Stimulated activated memory B cell treated with anti-CD40 and anti-IgM and Interleukin-4, amounts not matched to agents 10 μg/mL and 1 μg/mL and 100 μg/mL, for 72 hours (primary cell): Measurements from ENCODE around the gene TBL2.
A peak's percentile ranks its signal among the peaks of the same experiment; 100 is the strongest.
"Not testable (repeated sequence)": the region's sequence is repeated elsewhere in the genome, so short reads cannot be mapped to it uniquely, and the experiment has no call there.

Source experiments
- ATAC-seq: fragments of 150-1000 bp; cut with Tn5 transposase; 2 replicates; pipeline ENCODE4 v1.10.0; 2021
- H3K27ac Mint-ChIP-seq: one replicate; pipeline ENCODE4 v1.8.0; 2022; ENCODE audit warnings: mild to moderate bottlenecking, mixed read lengths
- H3K27me3 Mint-ChIP-seq: one replicate; pipeline ENCODE4 v1.8.0; 2022; ENCODE audit warnings: mixed read lengths
- H3K36me3 Mint-ChIP-seq: one replicate; pipeline ENCODE4 v1.8.0; 2022; ENCODE audit warnings: mixed read lengths
- H3K4me1 Mint-ChIP-seq: one replicate; pipeline ENCODE4 v1.8.0; 2022; ENCODE audit warnings: mixed read lengths
- H3K4me3 Mint-ChIP-seq: one replicate; pipeline ENCODE4 v1.8.0; 2022; ENCODE audit warnings: mild to moderate bottlenecking, moderate library complexity, mixed read lengths
- H3K9me3 Mint-ChIP-seq: one replicate; pipeline ENCODE4 v1.8.0; 2022; ENCODE audit warnings: mixed read lengths

Gene TBL2

GRCh38 chr7:73595358-73595757 is 17.0 kb upstream of the TBL2 start:
- Mint-ChIP-seq H3K9me3 (peaks cover 3% of the 10 kb centered on the region), H3K36me3 (no peaks in the 10 kb centered on the region), H3K4me1 (no peaks in the 10 kb centered on the region), H3K27me3 (peaks cover 62% of the 10 kb centered on the region), H3K4me3 (no peak overlapping the region), H3K27ac (no peak overlapping the region)
- no peak for ATAC-seq

GRCh38 chr7:73593207-73594045 is 15.0 kb upstream of the TBL2 start:
- H3K4me1 Mint-ChIP-seq: no peaks in the 10 kb centered on the region
- H3K27me3 Mint-ChIP-seq: peaks cover 42% of the 10 kb centered on the region
- ATAC-seq: no peak
- no peaks in the 10 kb centered on the region for H3K36me3 Mint-ChIP-seq
- no peak overlapping the region for H3K27ac Mint-ChIP-seq
- no peak overlapping the region for H3K4me3 Mint-ChIP-seq
- peaks cover 3% of the 10 kb centered on the region for H3K9me3 Mint-ChIP-seq

- no peaks in the 10 kb centered on the region for H3K27me3 Mint-ChIP-seq
- no peak overlapping the region for H3K27ac Mint-ChIP-seq
- no peak for ATAC-seq
- H3K4me1 Mint-ChIP-seq: peaks cover 7% of the 10 kb centered on the region
- no peak overlapping the region for H3K4me3 Mint-ChIP-seq
- no peaks in the 10 kb centered on the region for H3K36me3 Mint-ChIP-seq
- H3K9me3 Mint-ChIP-seq: no peaks in the 10 kb centered on the region
These were observed 8.5 kb upstream of the TBL2 start for GRCh38 chr7:73586911-73587310.

DNA sequence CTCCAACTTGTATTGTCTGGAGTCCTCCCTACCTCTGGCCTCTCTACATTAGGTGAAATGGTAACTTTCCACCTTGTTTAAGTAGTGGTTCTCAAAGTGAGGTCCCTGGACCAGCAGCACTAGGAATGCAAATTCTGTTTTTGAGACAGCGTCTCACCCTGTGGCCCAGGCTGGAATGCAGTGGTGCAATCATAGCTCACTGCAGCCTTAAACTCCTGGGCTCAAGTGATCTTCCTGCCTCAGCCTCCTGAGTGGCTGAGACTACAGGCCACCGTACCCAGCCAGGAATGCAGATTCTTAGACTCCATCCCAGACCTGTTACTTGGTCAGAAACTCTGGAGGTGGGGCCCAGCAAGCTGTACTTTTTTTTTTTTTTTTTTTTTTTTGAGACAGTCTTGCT is 6.8 kb upstream of the TBL2 start:
- Mint-ChIP-seq H3K9me3 (no peaks in the 10 kb centered on the region), H3K27me3 (no peaks in the 10 kb centered on the region), H3K27ac (no peak overlapping the region), H3K36me3 (no peaks in the 10 kb centered on the region), H3K4me1 (peaks cover 7% of the 10 kb centered on the region), H3K4me3 (no peak overlapping the region)
- ATAC-seq: no peak

DNA sequence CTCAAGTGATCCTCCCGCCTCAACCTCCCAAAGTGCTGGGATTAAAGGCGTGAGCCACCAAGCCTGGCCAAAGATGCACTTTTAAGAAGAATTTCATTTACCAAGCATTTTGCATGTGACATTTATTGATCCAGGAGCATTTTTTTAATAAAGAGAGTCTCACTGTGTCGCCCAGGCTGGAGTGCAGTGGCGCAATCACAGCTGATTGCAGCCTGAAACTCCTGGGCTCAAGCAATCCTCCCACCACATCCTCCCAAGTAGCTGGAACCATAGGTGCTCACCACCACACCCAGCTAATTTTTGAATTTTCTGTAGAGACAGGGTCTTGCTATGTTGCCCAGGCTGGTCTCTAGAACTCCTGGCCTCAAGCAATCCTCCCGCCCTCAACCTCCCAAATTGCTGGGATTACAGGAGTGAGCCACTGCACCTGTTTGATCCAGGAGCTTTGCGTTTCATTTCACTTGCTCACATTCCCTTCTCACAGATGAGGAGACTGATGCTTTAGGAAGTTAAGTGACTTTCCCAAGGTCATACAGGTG is 4.4 kb upstream of the TBL2 start:
- no peak overlapping the region for H3K4me3 Mint-ChIP-seq
- H3K4me1 Mint-ChIP-seq: peaks cover 14% of the 10 kb centered on the region
- no peak for ATAC-seq
- H3K36me3 Mint-ChIP-seq: no peaks in the 10 kb centered on the region
- no peaks in the 10 kb centered on the region for H3K9me3 Mint-ChIP-seq
- H3K27ac Mint-ChIP-seq: no peak overlapping the region
- H3K27me3 Mint-ChIP-seq: no peaks in the 10 kb centered on the region

DNA sequence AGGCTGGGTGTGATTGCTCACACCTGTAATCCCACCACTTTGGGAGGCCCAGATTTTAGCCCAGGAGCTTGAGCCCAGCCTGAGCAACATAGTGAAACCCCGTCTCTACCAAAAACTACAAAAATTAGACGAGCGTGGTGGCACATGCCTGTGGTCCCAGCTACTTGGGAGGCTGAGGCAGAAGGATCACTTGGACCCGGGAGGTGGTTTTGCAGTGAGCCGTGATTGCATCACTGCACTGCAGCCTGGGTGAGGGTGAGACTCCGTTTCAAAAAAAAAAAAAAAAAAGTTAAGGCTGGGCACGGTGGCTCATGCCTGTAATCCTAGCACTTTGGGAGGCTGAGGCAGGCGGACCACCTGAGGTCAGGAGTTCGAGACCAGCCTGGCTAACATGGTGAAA is 2.6 kb upstream of the TBL2 start:
- H3K36me3 Mint-ChIP-seq, H3K27me3 Mint-ChIP-seq, H3K9me3 Mint-ChIP-seq, H3K27ac Mint-ChIP-seq, ATAC-seq, H3K4me3 Mint-ChIP-seq: not testable (repeated sequence)
- H3K4me1 Mint-ChIP-seq: peaks cover 22% of the 10 kb centered on the region

GRCh38 chr7:73577627-73578341 is 595 bp downstream of the TBL2 start:
- Mint-ChIP-seq H3K27ac (peak overlapping the region; percentile 94), H3K4me3 (peak overlapping the region; percentile 93), H3K9me3 (no peaks in the 10 kb centered on the region), H3K36me3 (peaks cover 25% of the 10 kb centered on the region), H3K4me1 (peaks cover 22% of the 10 kb centered on the region), H3K27me3 (no peaks in the 10 kb centered on the region)
- ATAC-seq: peak; percentile 24

DNA sequence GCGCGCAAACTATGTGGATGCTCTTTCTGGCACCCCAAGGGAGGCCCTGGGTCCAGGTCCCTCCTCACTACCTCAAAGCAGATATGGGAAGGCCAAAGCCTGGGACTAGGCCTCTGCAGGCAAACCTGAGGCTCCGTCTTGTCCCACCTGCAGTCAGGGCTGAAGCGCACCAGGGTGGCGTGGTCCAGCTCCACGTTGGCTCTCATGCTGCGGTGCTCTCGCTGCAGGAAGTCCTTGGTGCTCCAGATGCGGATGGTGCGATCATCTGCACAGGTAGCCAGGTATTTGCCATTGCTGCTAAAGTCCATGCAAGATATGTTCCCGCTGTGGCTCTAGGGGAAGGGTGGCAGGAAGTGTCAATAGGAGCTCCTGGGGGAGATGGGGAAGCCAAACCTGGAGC is 4.6 kb downstream of the TBL2 start:
- H3K36me3 Mint-ChIP-seq: peaks cover 55% of the 10 kb centered on the region
- H3K27me3 Mint-ChIP-seq: no peaks in the 10 kb centered on the region
- no peaks in the 10 kb centered on the region for H3K9me3 Mint-ChIP-seq
- peaks cover 16% of the 10 kb centered on the region for H3K4me1 Mint-ChIP-seq
- no peak overlapping the region for H3K27ac Mint-ChIP-seq
- H3K4me3 Mint-ChIP-seq: no peak overlapping the region
- ATAC-seq: no peak

- no peaks in the 10 kb centered on the region for H3K27me3 Mint-ChIP-seq
- H3K4me1 Mint-ChIP-seq: peaks cover 14% of the 10 kb centered on the region
- no peak for ATAC-seq
- H3K9me3 Mint-ChIP-seq: no peaks in the 10 kb centered on the region
- H3K4me3 Mint-ChIP-seq: no peak overlapping the region
- H3K27ac Mint-ChIP-seq: no peak overlapping the region
- peaks cover 56% of the 10 kb centered on the region for H3K36me3 Mint-ChIP-seq
These were observed 5.1 kb downstream of the TBL2 start for GRCh38 chr7:73573276-73573675.

DNA sequence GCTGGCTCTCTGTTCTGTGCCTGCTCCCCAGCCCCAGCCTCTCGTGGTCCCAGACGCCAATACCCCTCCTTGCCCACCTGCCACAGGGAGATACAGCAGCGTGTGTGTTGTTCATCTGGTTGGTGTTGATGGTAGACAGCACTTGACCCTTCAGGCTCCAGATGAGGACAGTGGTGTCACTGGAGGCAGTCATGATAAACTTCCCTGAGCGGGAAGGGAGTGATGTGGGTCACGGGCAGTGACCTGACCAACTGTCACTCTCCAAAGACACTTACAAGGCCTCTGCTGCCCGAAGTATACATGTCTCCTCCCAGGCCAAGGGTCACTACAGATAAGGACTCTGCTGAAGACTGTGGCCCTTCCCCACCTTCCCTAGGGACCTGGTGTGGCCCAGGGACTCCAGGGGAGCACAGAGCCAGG is 5.6 kb downstream of the TBL2 start:
- no peaks in the 10 kb centered on the region for H3K9me3 Mint-ChIP-seq
- H3K4me3 Mint-ChIP-seq: no peak overlapping the region
- no peaks in the 10 kb centered on the region for H3K27me3 Mint-ChIP-seq
- ATAC-seq: no peak
- H3K4me1 Mint-ChIP-seq: peaks cover 11% of the 10 kb centered on the region
- peaks cover 56% of the 10 kb centered on the region for H3K36me3 Mint-ChIP-seq
- no peak overlapping the region for H3K27ac Mint-ChIP-seq

DNA sequence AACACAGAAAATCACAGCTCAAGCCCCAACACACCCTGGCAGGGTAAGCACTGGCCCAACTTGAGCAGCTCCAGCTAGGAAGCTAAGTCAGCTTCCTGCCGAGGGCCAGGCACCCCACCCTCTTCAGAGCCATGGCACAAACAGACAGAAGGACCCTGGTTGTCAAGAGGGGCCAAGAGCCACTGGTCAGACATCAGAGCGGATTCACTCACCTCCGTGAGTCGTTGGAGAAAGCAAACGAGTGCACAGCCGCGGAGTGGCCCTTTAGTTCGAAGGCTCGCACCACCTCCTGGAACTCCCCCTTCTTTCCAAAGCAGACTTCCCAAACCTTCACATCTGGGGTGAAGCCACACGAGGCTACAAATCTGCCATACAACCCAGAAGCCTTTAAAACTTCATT is 7.4 kb downstream of the TBL2 start:
- no peaks in the 10 kb centered on the region for H3K27me3 Mint-ChIP-seq
- H3K4me3 Mint-ChIP-seq: no peak overlapping the region
- H3K27ac Mint-ChIP-seq: no peak overlapping the region
- H3K4me1 Mint-ChIP-seq: peaks cover 9% of the 10 kb centered on the region
- H3K36me3 Mint-ChIP-seq: peaks cover 56% of the 10 kb centered on the region
- no peak for ATAC-seq
- H3K9me3 Mint-ChIP-seq: no peaks in the 10 kb centered on the region

DNA sequence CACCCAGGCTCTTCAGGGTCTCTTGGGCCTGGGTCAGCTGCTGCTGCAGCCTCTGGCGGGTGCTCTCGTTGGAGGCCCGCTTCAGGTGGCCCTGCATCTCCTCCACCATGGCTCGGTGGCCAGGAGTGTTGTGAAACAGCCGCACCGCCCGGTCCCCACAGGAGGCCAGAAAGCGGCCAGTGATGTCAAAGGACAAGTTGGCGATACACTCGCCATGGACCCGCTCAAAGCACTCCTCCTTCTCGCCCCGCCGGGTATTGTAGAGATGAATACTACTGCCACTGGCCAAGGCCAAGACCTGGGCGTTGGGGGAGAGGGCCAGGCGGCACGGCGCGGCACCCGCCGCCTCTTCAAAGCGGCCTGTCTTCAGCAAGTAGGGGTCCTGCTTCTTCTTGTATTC is 7.9 kb downstream of the TBL2 start:
- no peak for ATAC-seq
- Mint-ChIP-seq H3K9me3 (no peaks in the 10 kb centered on the region), H3K4me3 (no peak overlapping the region), H3K27me3 (no peaks in the 10 kb centered on the region), H3K36me3 (peaks cover 56% of the 10 kb centered on the region), H3K27ac (no peak overlapping the region), H3K4me1 (peaks cover 13% of the 10 kb centered on the region)

- Mint-ChIP-seq H3K4me3 (no peak overlapping the region), H3K4me1 (peaks cover 14% of the 10 kb centered on the region), H3K27me3 (no peaks in the 10 kb centered on the region), H3K9me3 (no peaks in the 10 kb centered on the region), H3K27ac (no peak overlapping the region), H3K36me3 (peaks cover 45% of the 10 kb centered on the region)
- ATAC-seq: no peak
These were observed 9.3 kb downstream of the TBL2 start for GRCh38 chr7:73569042-73569608.

GRCh38 chr7:73567846-73568685 is 10.3 kb downstream of the TBL2 start:
- ATAC-seq: no peak
- H3K36me3 Mint-ChIP-seq: peaks cover 34% of the 10 kb centered on the region
- no peak overlapping the region for H3K27ac Mint-ChIP-seq
- no peak overlapping the region for H3K4me3 Mint-ChIP-seq
- H3K9me3 Mint-ChIP-seq: no peaks in the 10 kb centered on the region
- H3K4me1 Mint-ChIP-seq: peaks cover 14% of the 10 kb centered on the region
- no peaks in the 10 kb centered on the region for H3K27me3 Mint-ChIP-seq

DNA sequence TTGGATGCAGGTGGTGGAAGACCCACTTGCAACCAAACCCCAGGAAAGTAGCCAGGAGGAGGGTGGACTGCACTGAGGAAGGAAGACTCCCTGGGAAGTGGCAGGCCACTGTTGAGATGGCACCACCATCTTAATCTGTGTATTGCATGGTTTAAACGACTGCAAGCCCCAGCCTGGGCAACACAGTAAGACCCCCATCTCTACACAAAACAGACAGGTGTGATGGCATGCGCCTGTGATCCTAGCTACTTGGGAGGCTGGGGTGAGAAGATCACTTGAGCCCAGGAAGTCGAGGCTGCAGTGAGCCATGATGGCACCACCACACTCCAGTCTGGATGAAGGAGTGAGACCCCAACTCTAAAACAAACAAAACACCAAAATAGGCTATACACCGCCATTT is 11.2 kb downstream of the TBL2 start:
- Mint-ChIP-seq H3K36me3 (peaks cover 25% of the 10 kb centered on the region), H3K4me3 (no peak overlapping the region), H3K27ac (no peak overlapping the region), H3K27me3 (no peaks in the 10 kb centered on the region), H3K4me1 (peaks cover 14% of the 10 kb centered on the region), H3K9me3 (no peaks in the 10 kb centered on the region)
- ATAC-seq: no peak
